ENCODE measurements around the gene LPAR1. TPM values are rescaled to one million over a fixed set of nuclear protein-coding genes. Genes with fewer than 3 reads are reported as not detected.
"Not testable (repeated sequence)": the region's sequence is repeated elsewhere in the genome, so short reads cannot be mapped to it uniquely, and the experiment has no call there.

Gene LPAR1
- total and polyA plus RNA-seq, 2 donors (not counting 1 experiment from before 2014, with no cell fraction given), result 0.06 TPM; not detected in 1

- Histone ChIP-seq H3K4me2 (replicated peaks; ENCODE audit: low read depth, low read length, poor library complexity, severe bottlenecking) (no peak overlapping the region), H3K4me1 (ENCODE audit: control insufficient read depth in 2 of 2, insufficient read depth in 2 of 2, low read length in 2 of 2) (no peaks in the 10 kb centered on the region), H3K79me2 (ENCODE audit: control insufficient read depth, insufficient read depth, low read length) (no peaks in the 10 kb centered on the region), H4K20me1 (ENCODE audit: control insufficient read depth, insufficient read depth, low read length, poor library complexity, severe bottlenecking) (no peaks in the 10 kb centered on the region), H3K9ac (ENCODE audit: low read length) (no peak overlapping the region), H2AFZ (ENCODE audit: insufficient read depth, low read depth, low read length, poor library complexity, severe bottlenecking) (no peak overlapping the region), H3K36me3 (replicated peaks in 1 of 2; ENCODE audit: control extremely low read depth in 1 of 2, control insufficient read depth in 1 of 2, extremely low read depth in 1 of 2, insufficient read depth in 2 of 2, low read length in 1 of 2) (no peaks in the 10 kb centered on the region), H3K27me3 (replicated peaks in 1 of 4; ENCODE audit: control extremely low read depth in 1 of 4, control insufficient read depth in 3 of 4, insufficient read depth in 4 of 4, low read length in 3 of 4) (no peaks in the 10 kb centered on the region), H3K9me3 (ENCODE audit: control extremely low read depth in 1 of 3, control insufficient read depth in 2 of 3, insufficient read depth in 1 of 3, low read length in 2 of 3) (peaks cover 3 to 17% (median 11%) of the 10 kb centered on the region in 3 donors), H3K4me3 (ENCODE audit: control extremely low read depth in 1 of 5, extremely low read depth in 1 of 5, insufficient read depth in 1 of 5, low read depth in 2 of 5, low read length in 4 of 5) (no peak overlapping the region), H3K27ac (ENCODE audit: low read length in 2 of 2) (no peak overlapping the region)
- CTCF ChIA-PET, result no interaction called here
- H3K27ac Mint-ChIP-seq, result no peak overlapping the region
- no peak for DNase-seq
- H3K27me3 Mint-ChIP-seq, result no peaks in the 10 kb centered on the region
- intact Hi-C loops (cut with micrococcal nuclease), result no loop called here
- no peak for TF ChIP-seq EZH2 (IDR thresholded peaks at IDR 0.05; ENCODE audit: borderline replicate concordance, insufficient read depth, low read depth, low read length, poor library complexity, severe bottlenecking)
- no peak for TF ChIP-seq CTCF (IDR thresholded peaks at IDR 0.05)
- POLR2A ChIA-PET, result no interaction called here
- H3K4me3 Mint-ChIP-seq, result no peak overlapping the region
- 86% methylated on average over 1 of the region's 2 CpGs for WGBS (ENCODE audit: insufficient coverage)
- H3K9me3 Mint-ChIP-seq (ENCODE audit: insufficient read depth), result peaks cover 6% of the 10 kb centered on the region
- H3K4me1 Mint-ChIP-seq, result no peaks in the 10 kb centered on the region
- ATAC-seq (ENCODE audit: low read depth), result no peak
Observed at GRCh38 chr9:110864011-110864410, 174.3 kb downstream of the LPAR1 start.

- H4K20me1 ChIP-seq (ENCODE audit: control insufficient read depth, insufficient read depth, low read length, poor library complexity, severe bottlenecking); H3K4me1 ChIP-seq (ENCODE audit: control insufficient read depth in 2 of 2, insufficient read depth in 2 of 2, low read length in 2 of 2); intact Hi-C loops (cut with micrococcal nuclease); H3K27ac Mint-ChIP-seq; ATAC-seq (ENCODE audit: low read depth); H2AFZ ChIP-seq (ENCODE audit: insufficient read depth, low read depth, low read length, poor library complexity, severe bottlenecking); H3K27me3 ChIP-seq (replicated peaks in 1 of 4; ENCODE audit: control extremely low read depth in 1 of 4, control insufficient read depth in 3 of 4, insufficient read depth in 4 of 4, low read length in 3 of 4); DNase-seq; POLR2A ChIA-PET; H3K9me3 Mint-ChIP-seq (ENCODE audit: insufficient read depth); H3K4me3 Mint-ChIP-seq; H3K9ac ChIP-seq (ENCODE audit: low read length); H3K4me2 ChIP-seq (replicated peaks; ENCODE audit: low read depth, low read length, poor library complexity, severe bottlenecking); H3K79me2 ChIP-seq (ENCODE audit: control insufficient read depth, insufficient read depth, low read length); H3K4me1 Mint-ChIP-seq; H3K27me3 Mint-ChIP-seq; CTCF ChIA-PET; H3K4me3 ChIP-seq (ENCODE audit: control extremely low read depth in 1 of 5, extremely low read depth in 1 of 5, insufficient read depth in 1 of 5, low read depth in 2 of 5, low read length in 4 of 5); H3K27ac ChIP-seq (ENCODE audit: low read length in 2 of 2); H3K36me3 ChIP-seq (replicated peaks in 1 of 2; ENCODE audit: control extremely low read depth in 1 of 2, control insufficient read depth in 1 of 2, extremely low read depth in 1 of 2, insufficient read depth in 2 of 2, low read length in 1 of 2): not testable (repeated sequence)
- peaks cover 3 to 17% (median 11%) of the 10 kb centered on the region in 3 donors for H3K9me3 ChIP-seq (ENCODE audit: control extremely low read depth in 1 of 3, control insufficient read depth in 2 of 3, insufficient read depth in 1 of 3, low read length in 2 of 3)
- WGBS (ENCODE audit: insufficient coverage), result 92% methylated on average over 3 of the region's 4 CpGs
Observed at GRCh38 chr9:110861370-110862110, 176.7 kb downstream of the LPAR1 start.

Measured in B cell (primary cell).